NCI-H446 treated with DMSO at 0.1 percent for 48 hours (cell line): ENCODE data around the gene PTCD1.
"Not testable (repeated sequence)": the region's sequence is repeated elsewhere in the genome, so short reads cannot be mapped to it uniquely, and the experiment has no call there.

Experiments
- DNase-seq: peaks from one replicate; lab custom pipeline; 2025; lab: John Stamatoyannopoulos, UW

The PTCD1 gene

DNA sequence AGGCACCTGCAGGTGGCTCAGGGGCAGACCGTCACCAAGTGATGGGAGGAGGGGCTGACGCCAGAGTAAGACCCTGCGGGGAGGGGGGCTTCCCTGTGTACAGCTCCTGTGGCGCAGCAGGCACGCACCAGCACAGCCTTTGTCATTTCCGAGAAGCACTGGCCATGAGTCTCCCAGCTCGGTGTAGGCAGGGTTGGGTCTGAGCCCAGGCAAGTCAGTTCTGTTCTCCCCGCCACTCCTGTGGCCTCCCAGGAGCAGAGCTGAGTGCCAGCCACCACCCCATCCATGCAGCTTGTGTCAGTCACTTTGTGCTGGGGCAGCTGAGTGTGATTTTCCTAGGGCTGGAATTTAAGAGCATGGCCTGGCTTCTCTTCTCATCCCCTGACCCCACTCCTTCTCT is 13.3 kb upstream of the PTCD1 start:
- DNase-seq = no peak

- no peak for DNase-seq
Measured at GRCh38 chr7:99449326-99449725, 10.7 kb upstream of the PTCD1 start.

GRCh38 chr7:99448855-99449254 is 10.3 kb upstream of the PTCD1 start:
- DNase-seq = no peak

DNA sequence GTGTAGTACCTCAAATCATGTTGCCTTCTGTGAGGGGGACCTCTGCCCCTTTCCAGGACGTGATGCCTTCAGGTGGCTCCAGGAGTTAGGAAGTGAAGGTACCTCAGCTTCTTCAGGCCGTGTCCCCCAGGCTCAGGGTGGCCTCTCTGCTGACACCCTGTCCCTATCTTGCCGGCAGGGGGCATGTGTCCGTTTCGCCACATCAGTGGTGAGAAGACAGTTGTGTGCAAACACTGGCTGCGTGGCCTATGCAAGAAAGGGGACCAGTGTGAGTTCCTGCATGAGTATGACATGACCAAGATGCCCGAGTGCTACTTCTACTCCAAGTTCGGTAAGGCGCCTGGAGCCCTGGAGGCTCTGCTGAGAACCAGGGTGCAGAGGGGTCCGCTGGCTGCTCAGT is 9.3 kb upstream of the PTCD1 start:
- no peak for DNase-seq

- DNase-seq = no peak
Measured at GRCh38 chr7:99446096-99446495, 7.5 kb upstream of the PTCD1 start.

DNA sequence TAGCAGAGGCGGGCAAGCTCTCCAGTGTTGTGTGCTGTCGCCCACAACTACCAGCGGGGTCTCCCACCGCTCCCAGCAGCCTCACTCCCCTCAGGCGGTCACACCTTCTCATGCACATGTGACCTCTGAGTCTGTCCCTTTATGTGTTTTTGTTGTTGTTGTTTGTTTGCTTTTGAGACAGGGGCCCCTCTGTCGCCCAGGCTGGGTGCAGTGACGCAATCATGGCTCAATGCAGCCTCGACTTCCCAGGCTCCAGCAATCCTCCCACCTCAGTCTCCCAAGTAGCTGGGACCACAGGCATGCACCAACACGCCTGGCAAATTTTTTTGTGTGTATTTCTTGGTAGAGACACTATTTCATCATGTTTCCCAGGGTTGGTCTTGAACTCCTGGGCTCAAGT is 1.6 kb upstream of the PTCD1 start:
- DNase-seq = no peak

GRCh38 chr7:99437946-99438572 is 539 bp downstream of the PTCD1 start:
- no peak for DNase-seq

DNA sequence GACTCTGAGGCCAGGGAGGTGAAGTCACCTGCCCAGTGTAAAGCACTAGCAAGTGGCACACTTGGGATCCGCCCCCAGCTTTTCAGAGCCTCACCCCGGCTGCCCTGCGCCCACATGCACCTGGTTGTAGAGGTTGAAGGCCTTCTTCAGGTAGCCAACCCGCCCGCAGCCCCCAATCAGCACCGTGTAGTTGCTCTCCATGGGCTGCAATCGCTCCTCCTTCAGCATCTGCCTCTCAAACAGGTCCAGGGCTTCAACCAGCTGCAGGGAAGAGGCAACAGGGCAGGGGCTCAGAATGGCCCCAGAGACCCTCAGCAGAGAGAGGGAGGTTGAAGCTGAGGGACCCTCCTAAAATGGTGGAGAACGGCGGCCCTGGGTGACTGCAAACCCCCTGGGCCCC is 5.4 kb downstream of the PTCD1 start:
- no peak for DNase-seq

DNA sequence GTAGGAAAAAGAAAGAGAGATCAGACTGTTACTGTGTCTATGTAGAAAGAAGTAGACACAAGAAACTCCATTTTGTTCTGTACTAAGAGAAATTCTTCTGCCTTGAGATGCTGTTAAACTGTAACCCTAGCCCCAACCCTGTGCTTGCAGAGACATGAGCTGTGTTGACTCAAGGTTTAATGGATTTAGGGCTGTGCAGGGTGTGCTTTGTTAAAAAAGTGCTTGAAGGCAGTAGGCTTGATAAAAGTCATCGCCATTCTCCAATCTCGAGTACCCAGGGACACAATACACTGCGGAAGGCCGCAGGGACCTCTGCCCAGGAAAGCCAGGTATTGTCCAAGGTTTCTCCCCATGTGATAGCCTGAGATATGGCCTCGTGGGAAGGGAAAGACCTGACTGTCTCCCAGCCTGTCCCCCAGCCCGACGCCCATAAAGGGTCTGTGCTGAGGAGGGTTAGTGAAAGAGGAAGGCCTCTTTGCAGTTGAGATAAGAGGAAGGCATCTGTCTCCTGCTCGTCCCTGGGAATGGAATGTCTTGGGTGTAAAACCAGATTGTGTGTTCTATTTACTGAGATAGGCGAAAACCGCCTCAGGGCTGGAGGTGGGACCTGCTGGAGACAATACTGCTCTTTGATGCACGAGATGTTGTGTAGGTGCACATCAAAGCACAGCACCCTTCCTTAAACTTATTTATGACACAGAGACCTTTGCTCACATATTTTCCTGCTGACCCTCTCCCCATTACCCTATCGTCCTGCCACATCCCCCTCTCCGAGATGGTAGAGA is 6.7 kb downstream of the PTCD1 start:
- DNase-seq = not testable (repeated sequence)

DNA sequence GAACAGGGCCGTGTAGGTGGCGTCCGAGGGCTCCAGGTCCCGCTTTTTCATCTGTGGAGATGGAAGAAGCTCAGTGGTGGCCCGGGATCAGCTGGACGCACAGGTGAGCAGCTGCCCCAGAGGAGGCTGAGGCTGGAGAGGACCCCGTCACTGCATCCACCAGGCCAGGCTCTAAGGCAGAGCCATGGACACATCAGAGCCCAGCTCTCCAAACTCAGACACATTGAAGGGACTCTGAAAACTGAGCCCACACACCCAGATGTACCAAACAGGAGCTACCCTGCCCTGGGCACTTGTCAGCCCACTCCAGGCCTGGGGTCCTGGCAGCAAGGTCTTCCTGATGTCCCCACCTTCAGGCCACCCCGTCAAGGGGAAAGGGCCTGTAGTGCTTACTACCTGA is 8.8 kb downstream of the PTCD1 start:
- no peak for DNase-seq

DNA sequence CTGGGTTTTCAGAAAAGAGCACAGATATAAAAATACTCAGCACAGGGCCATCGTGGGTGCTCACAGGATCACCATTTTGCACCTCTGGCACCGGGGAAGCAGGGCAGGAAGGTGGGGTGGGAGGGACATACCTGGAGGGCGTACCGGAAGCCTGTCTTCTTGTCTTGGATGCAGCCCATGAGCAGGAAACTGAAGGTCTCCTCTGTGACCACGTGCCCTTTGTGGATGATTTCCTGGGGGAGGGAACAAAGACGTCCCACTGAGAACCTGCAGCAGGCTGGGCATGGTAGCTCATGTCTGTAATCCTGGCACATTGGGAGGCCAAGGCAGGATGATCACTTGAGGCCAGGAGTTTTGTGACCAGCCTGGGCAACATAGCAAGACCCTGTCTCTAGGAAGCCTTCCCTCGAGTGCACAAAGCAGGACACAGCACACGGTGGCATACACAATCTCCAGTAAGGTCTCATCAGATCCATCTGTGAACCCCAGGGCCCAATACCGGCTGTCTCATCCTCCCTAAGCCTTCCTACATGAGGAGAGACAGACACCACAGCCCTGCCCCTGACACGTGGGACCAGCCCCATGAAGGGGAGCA is 9.5 kb downstream of the PTCD1 start:
- no peak for DNase-seq

DNA sequence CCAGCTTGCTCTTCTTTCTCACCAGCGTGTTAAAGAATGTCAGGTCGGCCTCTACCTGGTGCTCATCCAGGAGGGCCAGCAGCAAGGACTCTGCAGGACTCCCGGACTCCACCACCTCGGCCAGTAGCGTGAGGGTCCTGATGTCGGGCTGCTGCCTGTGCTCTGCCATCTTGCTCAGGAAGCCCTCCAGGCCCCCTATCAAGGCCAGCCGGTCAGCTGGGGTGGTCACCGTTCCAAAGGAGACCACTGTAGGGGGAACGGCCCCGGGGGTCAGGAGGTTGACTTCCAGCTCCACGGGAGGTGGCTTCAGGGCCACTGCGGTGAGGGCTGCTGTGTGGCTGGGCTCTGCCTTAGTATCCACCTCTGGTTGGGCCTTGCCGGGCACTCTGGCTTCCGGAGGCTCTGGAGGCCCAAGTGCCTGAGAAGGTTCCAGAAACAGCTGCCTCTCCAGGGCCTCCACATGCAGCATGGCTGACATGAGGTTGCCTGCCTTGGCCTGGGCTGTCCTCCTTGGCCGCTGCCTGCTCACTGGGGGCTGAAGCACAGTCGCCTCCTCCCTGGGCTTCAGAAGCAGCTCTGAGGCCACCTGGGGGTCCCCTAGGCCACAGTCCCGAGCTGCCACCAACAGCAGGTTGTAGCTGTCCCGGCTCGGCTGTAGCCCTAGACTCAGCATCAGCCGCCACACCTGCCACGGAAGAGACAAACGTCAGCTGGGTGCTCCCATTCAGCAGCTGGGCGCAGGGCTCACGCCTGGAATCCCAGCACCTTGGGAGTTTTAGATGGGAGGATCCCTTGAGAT is 13.5 kb downstream of the PTCD1 start:
- no peak for DNase-seq

DNA sequence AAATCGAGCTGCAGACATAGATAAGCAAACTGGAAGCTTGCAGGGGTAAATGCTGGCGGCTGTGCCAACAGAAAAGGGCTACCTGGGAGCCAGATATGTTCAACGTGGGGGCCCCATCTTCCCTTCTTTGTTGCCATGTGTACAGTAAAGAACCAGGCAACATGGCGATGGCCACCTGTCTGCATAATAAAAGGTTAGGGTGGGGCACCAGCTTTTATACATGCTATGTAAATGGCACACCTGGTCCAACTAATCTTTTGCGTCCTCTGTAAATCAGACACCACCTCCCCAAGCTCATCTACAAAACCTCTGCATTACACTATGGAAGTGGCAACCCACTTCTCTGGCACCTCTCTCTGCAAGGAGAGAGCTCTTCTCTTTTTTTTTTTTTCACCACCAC is 16.0 kb downstream of the PTCD1 start:
- DNase-seq = no peak

GRCh38 chr7:99422186-99422585 is 16.4 kb downstream of the PTCD1 start:
- no peak for DNase-seq

- no peak for DNase-seq
Measured at GRCh38 chr7:99420986-99421385, 17.6 kb downstream of the PTCD1 start.

DNA sequence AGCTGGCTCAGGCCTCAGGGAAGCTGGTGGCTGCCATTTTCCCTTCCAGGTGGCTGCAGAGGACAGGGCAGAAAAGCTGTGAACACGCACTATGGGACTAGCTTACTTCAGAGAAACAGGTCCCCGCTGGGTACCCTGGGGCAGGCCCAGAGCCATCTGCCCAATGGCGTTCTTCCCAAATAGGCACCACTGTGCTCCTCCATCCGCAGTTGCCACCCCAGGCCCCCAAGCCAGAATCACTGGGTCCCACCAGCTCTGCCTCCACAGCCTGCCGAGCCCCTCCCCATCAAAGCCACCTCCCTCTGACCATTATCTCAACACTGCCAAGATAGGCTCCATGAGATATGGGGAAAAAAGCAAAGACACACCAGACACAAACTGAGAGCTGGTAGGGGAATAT is 18.4 kb downstream of the PTCD1 start:
- no peak for DNase-seq

GRCh38 chr7:99419323-99420021 is 19.1 kb downstream of the PTCD1 start:
- no peak for DNase-seq

GRCh38 chr7:99418260-99418659 is 20.3 kb downstream of the PTCD1 start:
- no peak for DNase-seq

DNA sequence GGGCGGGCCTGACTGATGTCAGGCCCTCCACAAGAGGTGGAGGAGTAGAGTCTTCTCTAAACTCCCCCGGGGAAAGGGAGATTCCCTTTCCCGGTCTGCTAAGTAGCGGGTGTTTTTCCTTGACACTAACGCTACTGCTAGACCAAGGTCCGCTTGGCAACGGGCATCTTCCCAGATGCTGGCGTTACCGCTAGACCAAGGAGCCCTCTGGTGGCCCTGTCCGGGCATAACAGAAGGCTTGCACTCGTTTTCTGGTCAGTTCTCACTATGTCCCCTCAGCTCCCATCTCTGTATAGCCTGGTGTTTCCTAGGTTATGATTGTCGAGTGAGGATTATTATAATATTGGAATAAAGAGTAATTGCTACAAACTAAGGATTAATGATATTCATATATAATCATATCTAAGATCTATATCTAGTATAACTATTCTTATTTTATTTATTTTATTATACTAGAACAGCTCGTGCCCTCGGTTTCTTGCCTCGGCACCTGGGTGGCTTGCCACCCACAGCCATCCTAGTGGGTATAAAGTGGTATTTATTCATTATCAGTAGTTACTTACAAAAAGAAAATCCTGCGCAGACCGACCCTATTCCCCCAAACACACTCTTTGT is 23.0 kb downstream of the PTCD1 start:
- not testable (repeated sequence) for DNase-seq

GRCh38 chr7:99410635-99411034 is 28.0 kb downstream of the PTCD1 start:
- no peak for DNase-seq

GRCh38 chr7:99409806-99410205 is 28.8 kb downstream of the PTCD1 start:
- DNase-seq = no peak

- no peak for DNase-seq
Measured at GRCh38 chr7:99409192-99409572, 29.4 kb downstream of the PTCD1 start.
